HG02870 (cell line): ENCODE data around the gene NXPH3.

Source experiments
- ATAC-seq: cut with Tn5 transposase; IDR thresholded peaks from one replicate; pipeline ENCODE4 v1.9.1; 2021; ENCODE audit warnings: mild to moderate bottlenecking, moderate library complexity; ENCODE audit not compliant: unreplicated experiment

NXPH3 gene

GRCh38 chr17:49588726-49589576, 13.3 kb downstream of the NXPH3 start:
- no peak for ATAC-seq

- ATAC-seq: no peak
These were observed 13.9 kb downstream of the NXPH3 start for GRCh38 chr17:49589577-49589927.

- ATAC-seq: no peak
These were observed 15.2 kb downstream of the NXPH3 start for GRCh38 chr17:49590874-49591273.

GRCh38 chr17:49592263-49592662, 16.6 kb downstream of the NXPH3 start:
- ATAC-seq: no peak

- ATAC-seq: no peak
These were observed 19.7 kb downstream of the NXPH3 start for GRCh38 chr17:49595328-49595727.

- ATAC-seq: no peak
These were observed 20.3 kb downstream of the NXPH3 start for GRCh38 chr17:49595980-49596379.

- ATAC-seq: no peak
These were observed 21.1 kb downstream of the NXPH3 start for GRCh38 chr17:49596613-49597244.

- ATAC-seq: no peak
These were observed 21.8 kb downstream of the NXPH3 start for GRCh38 chr17:49597436-49597835.

- ATAC-seq: no peak
These were observed 22.4 kb downstream of the NXPH3 start for GRCh38 chr17:49597928-49598655.

- no peak for ATAC-seq
These were observed 23.2 kb downstream of the NXPH3 start for GRCh38 chr17:49598918-49599317.

- no peak for ATAC-seq
These were observed 25.3 kb downstream of the NXPH3 start for GRCh38 chr17:49600949-49601348.

GRCh38 chr17:49602783-49603182, 27.1 kb downstream of the NXPH3 start:
- ATAC-seq: no peak

- no peak for ATAC-seq
These were observed 27.6 kb downstream of the NXPH3 start for GRCh38 chr17:49603238-49603637.

- no peak for ATAC-seq
These were observed 28.0 kb downstream of the NXPH3 start for GRCh38 chr17:49603720-49604119.

- ATAC-seq: no peak
These were observed 28.7 kb downstream of the NXPH3 start for GRCh38 chr17:49604314-49604869.

- ATAC-seq: no peak
These were observed 35.4 kb downstream of the NXPH3 start for GRCh38 chr17:49610883-49611584.

GRCh38 chr17:49612726-49613125, 37.1 kb downstream of the NXPH3 start:
- ATAC-seq: no peak

- no peak for ATAC-seq
These were observed 37.6 kb downstream of the NXPH3 start for GRCh38 chr17:49613182-49613800.

GRCh38 chr17:49616086-49616485, 40.4 kb downstream of the NXPH3 start:
- no peak for ATAC-seq

- ATAC-seq: no peak
These were observed 41.0 kb downstream of the NXPH3 start for GRCh38 chr17:49616601-49617131.
